ENCODE data around the gene IL16. TPM values are rescaled to one million over a fixed set of nuclear protein-coding genes. Genes with fewer than 3 reads are reported as not detected.

IL16 gene
- total RNA-seq, 1 donor from 2014 or later, result not detected

GRCh38 chr15:81224232-81224631 lies 27.6 kb downstream of the IL16 start:
- no peaks in the 10 kb centered on the region for H3K36me3 ChIP-seq (ENCODE audit: control insufficient read depth, insufficient read depth, low read length)
- TF ChIP-seq CTCF (IDR thresholded peaks at IDR 0.05; ENCODE audit: insufficient read depth, low read length, poor library complexity, severe bottlenecking), result no peak
- no peaks in the 10 kb centered on the region for H3K27me3 ChIP-seq (ENCODE audit: control insufficient read depth, insufficient read depth, low read length)
- DNase-seq (ENCODE audit: low read depth), result no peak
- H3K4me3 ChIP-seq (ENCODE audit: low read depth, low read length), result no peak overlapping the region

GRCh38 chr15:81225161-81225671 lies 28.5 kb downstream of the IL16 start:
- H3K4me3 ChIP-seq (ENCODE audit: low read depth, low read length), result no peak overlapping the region
- DNase-seq (ENCODE audit: low read depth), result no peak
- H3K27me3 ChIP-seq (ENCODE audit: control insufficient read depth, insufficient read depth, low read length), result no peaks in the 10 kb centered on the region
- no peaks in the 10 kb centered on the region for H3K36me3 ChIP-seq (ENCODE audit: control insufficient read depth, insufficient read depth, low read length)
- TF ChIP-seq CTCF (IDR thresholded peaks at IDR 0.05; ENCODE audit: insufficient read depth, low read length, poor library complexity, severe bottlenecking), result no peak

GRCh38 chr15:81227716-81228115 lies 31.0 kb downstream of the IL16 start:
- DNase-seq (ENCODE audit: low read depth), result no peak
- Histone ChIP-seq H3K4me3 (ENCODE audit: low read depth, low read length) (no peak overlapping the region), H3K36me3 (ENCODE audit: control insufficient read depth, insufficient read depth, low read length) (no peaks in the 10 kb centered on the region), H3K27me3 (ENCODE audit: control insufficient read depth, insufficient read depth, low read length) (no peaks in the 10 kb centered on the region)
- TF ChIP-seq CTCF (IDR thresholded peaks at IDR 0.05; ENCODE audit: insufficient read depth, low read length, poor library complexity, severe bottlenecking), result no peak

GRCh38 chr15:81229586-81229985 lies 32.9 kb downstream of the IL16 start:
- Histone ChIP-seq H3K4me3 (ENCODE audit: low read depth, low read length) (no peak overlapping the region), H3K36me3 (ENCODE audit: control insufficient read depth, insufficient read depth, low read length) (no peaks in the 10 kb centered on the region), H3K27me3 (ENCODE audit: control insufficient read depth, insufficient read depth, low read length) (no peaks in the 10 kb centered on the region)
- TF ChIP-seq CTCF (IDR thresholded peaks at IDR 0.05; ENCODE audit: insufficient read depth, low read length, poor library complexity, severe bottlenecking), result no peak
- no peak for DNase-seq (ENCODE audit: low read depth)

GRCh38 chr15:81235276-81236123 lies 38.8 kb downstream of the IL16 start:
- Histone ChIP-seq H3K4me3 (ENCODE audit: low read depth, low read length) (no peak overlapping the region), H3K27me3 (ENCODE audit: control insufficient read depth, insufficient read depth, low read length) (no peaks in the 10 kb centered on the region), H3K36me3 (ENCODE audit: control insufficient read depth, insufficient read depth, low read length) (no peaks in the 10 kb centered on the region)
- no peak for TF ChIP-seq CTCF (IDR thresholded peaks at IDR 0.05; ENCODE audit: insufficient read depth, low read length, poor library complexity, severe bottlenecking)
- no peak for DNase-seq (ENCODE audit: low read depth)

Measured in kidney epithelial cell (primary cell).